B cell (primary cell): ENCODE data around the gene MPI. TPM values are rescaled to one million over a fixed set of nuclear protein-coding genes. Genes with fewer than 3 reads are reported as not detected.
"Not testable (repeated sequence)": the region's sequence is repeated elsewhere in the genome, so short reads cannot be mapped to it uniquely, and the experiment has no call there.

Source experiments
- ATAC-seq: fragments of 200-7000 bp; cut with Tn5 transposase; one replicate; pipeline ENCODE4 v1.10.0; 2021; ENCODE audit warnings: low read depth, mild to moderate bottlenecking, moderate number of reproducible peaks, moderate library complexity
- CTCF ChIA-PET: fragments of 350-600 bp; sonication (Branson Sonifier 250); formaldehyde crosslinking; loops from one replicate; lab custom pipeline; 2021; ENCODE audit warnings: antibody characterized with exemption, inconsistent platforms; lab: Charles Lee
- POLR2A ChIA-PET: fragments of 350-600 bp; sonication (Branson Sonifier 250); formaldehyde crosslinking; loops from one replicate; lab custom pipeline; 2021; ENCODE audit warnings: antibody characterized with exemption; lab: Charles Lee
- DNase-seq: peaks from one replicate; pipeline ENCODE4 v3.0.0; 2013
- H2AFZ ChIP-seq: 2 replicates; pipeline ENCODE4 v1.6.1; 2012; ENCODE audit warnings: mild to moderate bottlenecking, low read depth, low read length; ENCODE audit not compliant: insufficient read depth, poor library complexity, severe bottlenecking
- H3K27ac ChIP-seq, 2 donors: 1 replicate in 1 of 2; 2 replicates in 1 of 2; pipeline ENCODE4 v1.5.1; 2012 to 2013; ENCODE audit warnings: low read length in 2 of 2, mild to moderate bottlenecking in 2 of 2, moderate library complexity in 1 of 2
- H3K27me3 ChIP-seq, 4 experiments: fragments of 200-600 bp in 1 of 4; sonication (generic) in 1 of 4; replicated peaks in 1 of 4; 1 replicate in 2 of 4; 2 replicates in 2 of 4; pipeline versions ENCODE4 v1.6.1 to v1.7.0; 2013 to 2016; ENCODE audit warnings: low read length in 3 of 4, mild to moderate bottlenecking in 2 of 4, mixed read lengths in 1 of 4, moderate library complexity in 1 of 4; ENCODE audit not compliant: insufficient read depth in 4 of 4, control insufficient read depth in 3 of 4; ENCODE audit errors: control extremely low read depth in 1 of 4
- H3K36me3 ChIP-seq, 2 experiments: replicated peaks in 1 of 2; 1 replicate in 1 of 2; 2 replicates in 1 of 2; pipeline versions ENCODE4 v1.6.1 to v1.7.1; 2013; ENCODE audit warnings: low read length in 1 of 2; ENCODE audit not compliant: insufficient read depth in 2 of 2, control insufficient read depth in 1 of 2; ENCODE audit errors: control extremely low read depth in 1 of 2, extremely low read depth in 1 of 2
- H3K4me1 ChIP-seq, 2 donors: fragments of 200-600 bp in 1 of 2; sonication (generic) in 1 of 2; 1 replicate in 1 of 2; 2 replicates in 1 of 2; pipeline versions ENCODE4 v1.5.1 to v1.6.1; 2013 to 2017; ENCODE audit warnings: low read length in 2 of 2; ENCODE audit not compliant: control insufficient read depth in 2 of 2, insufficient read depth in 2 of 2
- H3K4me2 ChIP-seq: replicated peaks from 2 replicates; pipeline ENCODE3; 2012; ENCODE audit warnings: mild to moderate bottlenecking, low read depth, low read length; ENCODE audit not compliant: poor library complexity, severe bottlenecking
- H3K4me3 ChIP-seq, 5 experiments: fragments of 200-600 bp in 1 of 5; sonication (generic) in 1 of 5; 1 replicate in 3 of 5; 2 replicates in 2 of 5; pipeline versions ENCODE4 v1.5.1 to v1.7.0; 2011 to 2016; ENCODE audit warnings: low read length in 4 of 5, mild to moderate bottlenecking in 4 of 5, low read depth in 2 of 5, control low read depth in 1 of 5, moderate library complexity in 1 of 5; ENCODE audit not compliant: insufficient read depth in 1 of 5; ENCODE audit errors: control extremely low read depth in 1 of 5, extremely low read depth in 1 of 5
- H3K79me2 ChIP-seq: fragments of 200-600 bp; sonication (generic); one replicate; pipeline ENCODE4 v1.6.0; 2016; ENCODE audit warnings: low read length; ENCODE audit not compliant: control insufficient read depth, insufficient read depth
- H3K9ac ChIP-seq: fragments of 200-600 bp; sonication (generic); 2 replicates; pipeline ENCODE4 v1.6.1; 2017; ENCODE audit warnings: mild to moderate bottlenecking, low read length, moderate library complexity
- H3K9me3 ChIP-seq, 3 donors: one replicate each; pipeline versions ENCODE4 v1.6.1 to v1.7.1; 2013; ENCODE audit warnings: low read length in 2 of 3; ENCODE audit not compliant: control insufficient read depth in 2 of 3, insufficient read depth in 1 of 3; ENCODE audit errors: control extremely low read depth in 1 of 3
- H4K20me1 ChIP-seq: 2 replicates; pipeline ENCODE4 v1.6.0; 2012; ENCODE audit warnings: mild to moderate bottlenecking, low read length; ENCODE audit not compliant: insufficient read depth, control insufficient read depth, poor library complexity, severe bottlenecking
- H3K27ac Mint-ChIP-seq: one replicate; pipeline ENCODE4 v1.8.0; 2021; ENCODE audit warnings: mixed read lengths
- H3K27me3 Mint-ChIP-seq: one replicate; pipeline ENCODE4 v1.8.0; 2021; ENCODE audit warnings: mixed read lengths
- H3K4me1 Mint-ChIP-seq: one replicate; pipeline ENCODE4 v1.8.0; 2021; ENCODE audit warnings: mixed read lengths
- H3K4me3 Mint-ChIP-seq: one replicate; pipeline ENCODE4 v1.8.0; 2021; ENCODE audit warnings: mixed read lengths
- H3K9me3 Mint-ChIP-seq: one replicate; pipeline ENCODE4 v1.8.0; 2022; ENCODE audit warnings: mixed read lengths; ENCODE audit not compliant: insufficient read depth
- CTCF ChIP-seq: fragments of 200-600 bp; IDR thresholded peaks from one replicate; pipeline ENCODE4 v1.8.0; 2022; ENCODE audit warnings: antibody characterized with exemption, mild to moderate bottlenecking
- EZH2 ChIP-seq: IDR thresholded peaks from 2 replicates; pipeline ENCODE4 v1.6.1; 2012; ENCODE audit warnings: borderline replicate concordance, low read depth, mild to moderate bottlenecking, moderate library complexity, low read length; ENCODE audit not compliant: insufficient read depth, poor library complexity, severe bottlenecking
- WGBS: methylation state at CpG from one replicate; pipeline ENCODE4 v1.1.5; 2013; ENCODE audit warnings: missing lambda C conversion rate; ENCODE audit not compliant: insufficient coverage; 5-methylcytosine and 5-hydroxymethylcytosine counted together
- intact Hi-C: fragments of 100-400 bp; cut with micrococcal nuclease; formaldehyde crosslinking; loops from one replicate; pipeline ENCODE4 v1.10.0; 2022
- polyA plus RNA-seq: library from polyadenylated mRNA; depleted of rRNA; stranded (reverse); fragments of >200 nt; gene quantifications from 2 replicates; pipeline ENCODE4 v1.2.3, GENCODE V29; 2012
- total RNA-seq, 2 donors: library from RNA; stranded (reverse); fragments of 120-200 nt in 1 of 2; gene quantifications; 1 replicate in 1 of 2; 2 replicates in 1 of 2; pipeline versions ENCODE4 v1.2.3 to v1.2.4, GENCODE V29; 2013 to 2022

Gene MPI
- total and polyA plus RNA-seq, 2 donors (not counting 1 experiment from before 2014, with no cell fraction given), result 37.2 to 59.8 TPM

GRCh38 chr15:74885461-74885860 lies 4.4 kb upstream of the MPI start:
- DNase-seq, result no peak
- WGBS, result 89% methylated on average over 3 of the region's 5 CpGs
- Histone ChIP-seq H3K9ac (no peak overlapping the region), H4K20me1 (no peaks in the 10 kb centered on the region), H2AFZ (no peak overlapping the region), H3K4me1 (peaks cover 12 to 25% of the 10 kb centered on the region in 2 donors), H3K79me2 (peaks cover 13% of the 10 kb centered on the region), H3K4me3 (no peak overlapping the region), H3K4me2 (no peak overlapping the region), H3K9me3 (peaks cover 0 to 9% (median 3%) of the 10 kb centered on the region in 3 donors), H3K27me3 (no peaks in the 10 kb centered on the region), H3K27ac (no peak overlapping the region), H3K36me3 (no peaks in the 10 kb centered on the region)
- no peak for ATAC-seq
- peaks cover 18% of the 10 kb centered on the region for H3K4me1 Mint-ChIP-seq
- TF ChIP-seq CTCF (no peak), EZH2 (no peak)
- ChIA-PET CTCF (interaction anchor here (1.8 kb wide), 1 partner anchor 16 kb away, joined by 10 read pairs; no protein-coding TSS in a partner anchor), POLR2A (no interaction called here)
- H3K27ac Mint-ChIP-seq, result no peak overlapping the region
- H3K4me3 Mint-ChIP-seq, result no peak overlapping the region
- no peaks in the 10 kb centered on the region for H3K27me3 Mint-ChIP-seq
- H3K9me3 Mint-ChIP-seq, result no peaks in the 10 kb centered on the region
- intact Hi-C loops, result no loop called here

GRCh38 chr15:74887537-74888193 lies 2.2 kb upstream of the MPI start:
- CTCF ChIA-PET, result interaction anchor here (1.0 kb wide), 1 partner anchor 253 kb away, joined by 3 read pairs; no protein-coding TSS in a partner anchor
- H3K4me1 ChIP-seq, result peaks cover 15 to 32% of the 10 kb centered on the region in 2 donors
- H3K4me3 Mint-ChIP-seq, H3K4me2 ChIP-seq, H3K4me3 ChIP-seq, H3K9me3 ChIP-seq, POLR2A ChIA-PET, H3K36me3 ChIP-seq, ATAC-seq, intact Hi-C loops, H3K9me3 Mint-ChIP-seq, H3K27ac ChIP-seq, H3K9ac ChIP-seq, H4K20me1 ChIP-seq, H3K27ac Mint-ChIP-seq, H3K27me3 Mint-ChIP-seq, DNase-seq, H2AFZ ChIP-seq, H3K27me3 ChIP-seq: not testable (repeated sequence)
- no CpG with 5 or more reads among the region's 10 CpGs for WGBS
- H3K4me1 Mint-ChIP-seq, result peaks cover 29% of the 10 kb centered on the region
- H3K79me2 ChIP-seq, result peaks cover 16% of the 10 kb centered on the region
